ENCODE results near the gene BMPR1B.

BMPR1B gene

GRCh38 chr4:94934201-94934600, 176.4 kb downstream of the BMPR1B start:
- peak overlapping the region; percentile 18 for H3K4me3 ChIP-seq (ENCODE audit: low read depth, low read length)
- no peaks in the 10 kb centered on the region for H3K27me3 ChIP-seq (replicated peaks)
- peak; percentile 5 for DNase-seq
- H3K36me3 ChIP-seq (replicated peaks), result no peaks in the 10 kb centered on the region
- in situ Hi-C loops (cut with HindIII; ENCODE audit: low pct_ligation_motif_present, low sequenced_read_pairs), result no loop called here
- no peak for TF ChIP-seq CTCF (IDR thresholded peaks at IDR 0.05; ENCODE audit: low read depth, low read length, missing control alignments)
- H3K27ac ChIP-seq, result peak overlapping the region; percentile 58

GRCh38 chr4:94934864-94935263, 177.1 kb downstream of the BMPR1B start:
- in situ Hi-C loops (cut with HindIII; ENCODE audit: low pct_ligation_motif_present, low sequenced_read_pairs), result no loop called here
- H3K4me3 ChIP-seq (ENCODE audit: low read depth, low read length), result no peak overlapping the region
- TF ChIP-seq CTCF (IDR thresholded peaks at IDR 0.05; ENCODE audit: low read depth, low read length, missing control alignments), result no peak

GRCh38 chr4:94936854-94937253, 179.1 kb downstream of the BMPR1B start:
- no peak overlapping the region for H3K4me3 ChIP-seq (ENCODE audit: low read depth, low read length)
- no peaks in the 10 kb centered on the region for H3K27me3 ChIP-seq (replicated peaks)
- H3K36me3 ChIP-seq (replicated peaks), result no peaks in the 10 kb centered on the region
- no peak overlapping the region for H3K27ac ChIP-seq
- DNase-seq, result no peak
- no peak for TF ChIP-seq CTCF (IDR thresholded peaks at IDR 0.05; ENCODE audit: low read depth, low read length, missing control alignments)
- in situ Hi-C loops (cut with HindIII; ENCODE audit: low pct_ligation_motif_present, low sequenced_read_pairs), result no loop called here

More at GRCh38 chr4:94934864-94935263, 177.1 kb downstream of the BMPR1B start:
- no peak for DNase-seq
- Histone ChIP-seq H3K36me3 (replicated peaks) (no peaks in the 10 kb centered on the region), H3K27me3 (replicated peaks) (no peaks in the 10 kb centered on the region), H3K27ac (peak overlapping the region; percentile 58)

GRCh38 chr4:94939791-94940519, 182.2 kb downstream of the BMPR1B start:
- Histone ChIP-seq H3K27ac (no peak overlapping the region), H3K27me3 (replicated peaks) (no peaks in the 10 kb centered on the region)

GRCh38 chr4:94940520-94940908, 182.8 kb downstream of the BMPR1B start:
- H3K27ac ChIP-seq, result no peak overlapping the region
- H3K4me3 ChIP-seq (ENCODE audit: low read depth, low read length), result no peak overlapping the region
- no peaks in the 10 kb centered on the region for H3K27me3 ChIP-seq (replicated peaks)
- in situ Hi-C loops (cut with HindIII; ENCODE audit: low pct_ligation_motif_present, low sequenced_read_pairs), result no loop called here
- no peaks in the 10 kb centered on the region for H3K36me3 ChIP-seq (replicated peaks)
- TF ChIP-seq CTCF (IDR thresholded peaks at IDR 0.05; ENCODE audit: low read depth, low read length, missing control alignments), result no peak
- DNase-seq, result no peak

More at GRCh38 chr4:94939791-94940519, 182.2 kb downstream of the BMPR1B start:
- H3K4me3 ChIP-seq (ENCODE audit: low read depth, low read length), result no peak overlapping the region
- in situ Hi-C loops (cut with HindIII; ENCODE audit: low pct_ligation_motif_present, low sequenced_read_pairs), result no loop called here
- no peaks in the 10 kb centered on the region for H3K36me3 ChIP-seq (replicated peaks)
- DNase-seq, result no peak
- TF ChIP-seq CTCF (IDR thresholded peaks at IDR 0.05; ENCODE audit: low read depth, low read length, missing control alignments), result no peak

GRCh38 chr4:94941706-94942105, 184.0 kb downstream of the BMPR1B start:
- no peak for TF ChIP-seq CTCF (IDR thresholded peaks at IDR 0.05; ENCODE audit: low read depth, low read length, missing control alignments)
- in situ Hi-C loops (cut with HindIII; ENCODE audit: low pct_ligation_motif_present, low sequenced_read_pairs), result no loop called here
- no peak overlapping the region for H3K4me3 ChIP-seq (ENCODE audit: low read depth, low read length)
- no peaks in the 10 kb centered on the region for H3K36me3 ChIP-seq (replicated peaks)
- no peaks in the 10 kb centered on the region for H3K27me3 ChIP-seq (replicated peaks)
- H3K27ac ChIP-seq, result no peak overlapping the region
- no peak for DNase-seq

Measured in brain microvascular endothelial cell (primary cell).